ENCODE data around the gene USP48.
A peak's percentile ranks its signal among the peaks of the same experiment; 100 is the strongest.

Gene USP48

DNA sequence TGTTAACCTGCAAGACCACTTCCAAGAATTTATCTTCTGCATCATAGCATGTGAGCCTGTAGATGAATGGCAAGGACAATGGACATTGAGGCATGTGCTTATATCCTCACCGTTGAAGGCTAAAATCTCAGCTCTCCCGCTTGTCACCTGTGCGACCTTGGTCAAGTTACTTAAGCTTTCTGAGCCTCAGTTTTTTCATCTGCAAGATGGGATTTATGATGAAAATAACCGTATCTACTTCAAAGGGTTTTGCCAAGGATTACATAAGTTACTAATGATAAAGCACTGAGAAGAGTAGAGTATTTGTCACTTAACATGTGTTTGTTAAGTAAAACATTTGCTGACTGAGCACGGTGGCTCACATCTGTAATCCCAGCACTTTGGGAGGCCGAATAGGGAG lies 128.7 kb downstream of the USP48 start:
- DNase-seq (ENCODE audit: low read depth in 2 of 2), result no peak

- DNase-seq (ENCODE audit: low read depth in 2 of 2), result no peak
These were observed 129.2 kb downstream of the USP48 start for GRCh38 chr1:21653744-21654100.

DNA sequence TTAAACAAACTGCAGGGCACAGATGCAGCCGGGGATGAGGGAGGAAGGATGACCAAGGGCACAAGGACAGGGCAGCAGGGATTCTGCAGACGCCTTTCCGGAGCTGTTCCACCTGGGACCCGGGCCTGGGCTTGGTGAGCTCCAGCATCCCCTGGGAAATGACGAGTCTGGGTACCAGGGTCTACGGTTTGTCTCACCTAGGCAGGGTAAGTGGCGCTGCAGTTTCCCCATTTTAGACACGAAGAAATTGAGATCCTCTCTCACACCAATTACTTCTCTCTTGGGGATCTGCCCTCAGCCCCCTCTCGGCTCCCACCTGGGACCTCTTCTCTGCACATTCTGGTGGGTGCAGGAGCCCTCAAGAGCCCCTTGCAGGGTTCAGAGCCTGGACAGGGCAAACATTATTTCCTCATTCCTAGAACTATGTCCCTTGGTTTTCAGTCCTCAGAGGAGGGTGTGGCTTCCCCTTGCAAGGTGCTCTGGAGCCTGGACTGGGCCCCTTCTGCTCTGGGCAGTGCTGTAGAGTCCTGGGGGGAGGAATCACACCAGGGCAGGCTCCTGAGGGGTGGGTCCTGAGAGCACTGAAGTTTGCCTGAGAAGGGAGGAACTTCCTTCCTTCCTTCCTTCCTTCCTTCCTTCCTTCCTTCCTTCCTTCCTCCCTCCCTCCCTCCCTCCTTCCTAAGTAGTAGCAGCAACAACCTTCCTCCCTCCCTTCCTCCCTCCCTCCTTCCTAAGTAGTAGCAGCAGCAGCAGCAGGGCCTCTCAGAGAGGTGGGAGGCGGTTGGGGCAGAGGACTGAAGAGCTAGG lies 129.8 kb downstream of the USP48 start:
- no peak for DNase-seq (ENCODE audit: low read depth in 2 of 2)

DNA sequence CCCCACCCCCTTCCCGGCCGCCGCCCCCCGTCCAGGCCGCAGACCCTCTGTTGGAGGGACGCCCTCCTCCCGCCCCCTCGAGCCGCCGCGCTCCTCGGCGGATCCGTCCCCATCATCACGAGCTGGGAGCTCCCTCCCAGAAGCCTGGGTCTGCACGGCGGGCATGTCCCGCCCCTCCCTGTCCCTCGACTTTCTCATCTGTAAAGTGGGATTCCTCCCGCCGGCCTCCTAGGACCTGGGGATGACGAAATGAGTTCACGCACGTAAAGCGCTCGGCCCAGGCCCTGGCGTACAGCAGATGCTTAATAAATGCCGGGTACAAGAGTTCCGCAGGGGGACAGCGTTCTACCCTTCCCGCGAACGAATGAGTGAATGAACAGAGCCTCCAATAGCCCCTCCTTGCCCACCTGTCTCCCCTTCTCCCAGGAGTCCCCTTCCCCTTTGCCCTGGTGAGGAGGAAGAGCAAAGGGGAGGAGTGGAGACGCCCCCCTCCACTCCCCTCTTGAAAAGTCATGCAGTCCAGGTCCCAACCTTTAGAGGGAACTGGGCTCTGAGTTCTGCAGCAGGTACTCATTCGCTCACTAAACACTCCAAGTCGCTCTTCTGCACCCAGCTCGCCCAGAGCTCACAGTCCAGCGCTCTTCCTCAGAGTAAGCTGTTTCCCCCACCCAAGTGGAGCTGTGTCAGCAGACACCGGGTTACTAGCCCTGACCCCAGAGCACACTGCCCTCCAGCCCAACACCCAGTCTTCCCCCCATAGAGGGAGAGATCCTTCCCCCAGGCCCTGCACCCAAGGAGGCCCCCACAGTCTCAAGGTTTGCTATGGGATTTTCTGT lies 130.6 kb downstream of the USP48 start:
- no peak for DNase-seq (ENCODE audit: low read depth in 2 of 2)

DNA sequence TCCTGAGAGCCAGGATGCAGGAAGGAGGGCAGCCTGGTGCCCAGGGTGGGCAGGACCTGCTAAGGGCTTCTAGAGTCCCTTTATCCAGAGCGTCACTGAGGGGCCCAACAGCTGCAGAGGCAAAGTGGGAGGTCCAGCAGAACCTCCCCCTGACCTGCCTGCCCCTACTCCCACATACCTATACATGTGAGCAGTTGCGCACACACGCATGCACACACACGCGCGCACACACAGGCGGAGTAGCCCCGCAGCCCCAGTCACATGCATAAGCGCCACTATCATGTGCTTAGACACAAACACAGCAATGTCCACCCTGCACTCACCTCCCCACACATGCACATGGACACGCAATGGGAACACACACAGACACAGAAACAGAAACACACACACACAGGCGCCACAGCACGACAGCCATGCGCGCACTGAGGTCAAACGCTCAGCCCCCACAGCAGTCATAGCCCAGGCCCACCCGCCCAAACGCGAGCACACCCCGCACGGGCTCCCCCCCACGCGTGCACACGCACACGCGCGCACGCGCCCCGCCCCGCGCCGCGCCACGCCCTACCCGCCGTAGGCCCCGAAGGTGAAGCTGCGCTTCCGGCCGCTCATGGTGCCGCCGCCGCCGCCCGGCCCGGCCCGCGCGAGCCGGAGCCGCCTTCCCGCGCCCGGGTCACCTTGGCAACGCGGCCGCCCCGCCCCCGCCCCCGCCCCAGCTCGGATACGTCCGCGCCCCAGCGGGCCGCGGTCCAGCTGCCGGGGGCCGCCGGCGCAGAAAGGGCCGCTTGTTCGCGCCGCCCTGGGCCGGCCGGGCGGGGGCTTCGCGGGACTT lies 131.5 kb downstream of the USP48 start:
- peak in 1 of 2 donors; percentile 29 for DNase-seq (ENCODE audit: low read depth in 2 of 2)

- no peak for DNase-seq (ENCODE audit: low read depth in 2 of 2)
These were observed 132.5 kb downstream of the USP48 start for GRCh38 chr1:21650400-21650799.

DNA sequence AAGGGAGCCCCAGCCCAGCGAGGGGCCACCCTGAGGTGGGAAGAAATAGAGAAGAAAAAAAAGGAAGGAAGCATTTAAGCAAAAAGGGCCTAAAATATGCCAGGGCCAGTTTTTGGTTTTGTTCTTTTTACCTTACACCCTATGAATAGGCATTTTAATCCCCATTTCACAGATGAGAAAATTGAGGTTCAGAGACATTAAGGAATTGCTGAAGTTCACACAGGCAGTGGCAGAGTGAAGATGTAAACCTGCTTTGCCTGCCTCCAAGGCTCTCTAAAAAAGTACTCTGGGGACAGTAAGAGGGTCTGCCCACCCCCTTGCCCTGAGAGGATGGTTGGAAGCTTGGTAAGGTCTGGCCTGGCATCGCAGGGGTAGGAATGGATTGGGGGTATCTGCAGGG lies 133.6 kb downstream of the USP48 start:
- no peak for DNase-seq (ENCODE audit: low read depth in 2 of 2)

GRCh38 chr1:21648791-21649190 lies 134.2 kb downstream of the USP48 start:
- DNase-seq (ENCODE audit: low read depth in 2 of 2), result no peak

DNA sequence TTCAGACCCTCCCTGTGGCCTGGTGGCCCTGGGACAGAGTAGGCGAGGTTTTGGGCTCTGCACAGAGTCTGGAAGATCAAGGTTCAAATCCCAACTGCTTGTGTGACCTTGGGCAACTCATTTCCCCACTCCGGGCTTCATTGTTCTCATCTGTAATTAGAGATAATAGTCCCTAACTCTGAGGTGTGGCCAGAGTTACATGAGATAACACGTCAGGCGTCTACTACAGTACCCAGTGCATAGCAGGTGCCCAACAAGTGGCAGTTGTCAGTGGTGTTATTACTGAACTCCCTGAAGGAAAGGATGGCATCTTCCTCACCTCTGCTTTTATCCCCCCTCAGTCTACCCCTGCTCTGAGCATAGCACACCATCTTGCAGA lies 134.6 kb downstream of the USP48 start:
- DNase-seq (ENCODE audit: low read depth in 2 of 2), result no peak

DNA sequence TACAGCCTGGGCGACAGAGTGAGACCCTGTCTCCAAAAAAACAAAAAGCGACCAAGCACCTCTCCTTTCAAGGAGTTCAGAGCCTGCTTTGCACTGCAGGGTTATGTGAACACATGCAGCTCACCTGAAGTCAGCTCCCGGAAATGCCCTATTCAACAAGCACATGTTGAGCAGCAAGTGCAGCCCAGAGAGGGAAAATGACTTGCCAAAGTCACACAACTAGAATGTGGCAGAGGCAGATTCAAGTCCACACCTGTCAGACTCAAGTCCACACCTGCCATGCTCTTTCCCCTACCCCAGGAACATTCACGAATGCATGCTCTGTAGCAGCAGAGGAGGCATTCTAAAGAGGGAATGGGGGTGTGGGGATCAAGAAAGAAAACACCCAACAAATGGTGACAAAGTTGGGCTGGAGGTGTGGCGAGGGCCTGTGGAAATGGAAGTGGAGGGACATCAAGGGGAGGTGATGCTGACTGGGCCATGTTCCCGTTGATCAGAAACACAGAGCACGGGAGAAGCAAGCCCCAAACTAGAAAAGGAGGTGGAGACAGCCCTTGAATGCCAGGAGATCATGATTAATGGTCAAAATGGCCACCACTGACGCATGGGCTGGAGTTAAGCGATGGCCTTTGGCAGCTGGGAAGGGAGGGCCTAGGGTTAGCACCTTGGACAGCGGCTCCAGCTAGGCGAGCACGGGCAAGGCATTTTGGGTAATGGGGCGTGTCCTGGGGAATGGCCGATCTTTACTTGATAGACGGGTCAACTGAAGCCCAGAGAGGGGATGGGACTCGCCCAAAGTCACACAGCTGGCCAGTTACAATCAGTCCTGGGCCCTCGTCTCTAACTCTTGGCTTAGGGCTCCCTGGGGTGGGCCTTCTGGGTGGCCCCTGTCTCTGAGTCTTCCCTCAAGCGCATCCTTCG lies 135.3 kb downstream of the USP48 start:
- DNase-seq (ENCODE audit: low read depth in 2 of 2), result peak; percentile 32 to 53

DNA sequence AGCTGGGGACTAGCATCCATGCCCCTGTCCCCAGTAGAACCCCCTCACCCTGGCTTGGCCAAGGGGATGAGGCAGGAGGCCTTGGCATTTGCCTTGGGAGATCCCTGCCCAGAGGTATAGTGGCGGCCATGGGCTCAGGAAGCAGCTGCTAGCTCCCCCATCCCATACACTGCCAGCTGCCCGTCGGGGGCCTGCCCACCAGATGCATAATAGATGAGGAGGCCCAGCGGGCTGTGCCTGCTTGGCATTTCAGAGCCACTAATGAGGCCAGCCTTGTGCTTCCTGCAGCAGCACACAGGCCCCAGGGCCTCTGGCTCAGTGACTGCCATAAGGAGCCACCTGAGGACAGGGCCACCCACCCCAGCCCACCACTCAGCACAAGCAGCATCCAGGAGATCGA lies 137.4 kb downstream of the USP48 start:
- no peak for DNase-seq (ENCODE audit: low read depth in 2 of 2)

- no peak for DNase-seq (ENCODE audit: low read depth in 2 of 2)
These were observed 138.0 kb downstream of the USP48 start for GRCh38 chr1:21644906-21645305.

DNA sequence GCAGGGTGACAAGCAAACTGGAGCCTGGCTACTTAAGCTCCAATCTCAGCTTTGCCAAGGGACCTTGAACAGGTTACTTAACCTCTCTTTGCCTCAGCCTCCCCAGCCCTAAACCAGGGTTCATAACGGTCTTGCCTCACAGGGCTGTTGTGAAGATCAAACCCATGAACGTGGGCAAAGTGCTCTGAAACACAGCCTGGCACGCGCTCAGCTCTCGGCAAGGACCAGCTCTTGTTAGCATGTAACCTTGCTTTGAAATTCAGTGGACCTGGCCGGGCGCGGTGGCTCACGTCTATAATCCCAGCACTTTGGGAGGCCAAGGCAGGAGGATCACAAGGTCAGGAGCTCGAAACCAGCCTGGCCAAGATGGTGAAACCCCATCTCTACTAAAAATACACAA lies 138.6 kb downstream of the USP48 start:
- DNase-seq (ENCODE audit: low read depth in 2 of 2), result no peak

GRCh38 chr1:21643624-21644023 lies 139.3 kb downstream of the USP48 start:
- no peak for DNase-seq (ENCODE audit: low read depth in 2 of 2)

- DNase-seq (ENCODE audit: low read depth in 2 of 2), result no peak
These were observed 140.8 kb downstream of the USP48 start for GRCh38 chr1:21641967-21642739.

DNA sequence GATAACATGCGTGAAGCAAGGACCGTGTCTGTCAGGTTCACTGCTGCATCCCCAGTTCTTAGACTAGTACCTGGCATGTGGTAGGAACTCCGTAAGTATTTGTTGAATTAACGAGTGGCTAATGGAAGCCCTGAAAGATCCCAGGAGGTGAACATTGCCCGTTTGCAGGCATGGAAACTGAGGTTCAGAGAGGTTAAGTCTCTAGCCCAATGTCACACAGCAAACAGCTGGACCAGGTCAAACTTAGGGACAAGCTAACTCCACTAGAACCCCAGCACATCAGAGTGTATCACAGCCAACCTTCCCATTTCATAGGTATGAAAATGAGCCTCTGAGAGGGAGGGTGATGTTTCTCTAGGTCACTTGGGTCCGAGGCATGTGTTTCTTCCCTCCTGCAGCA lies 141.4 kb downstream of the USP48 start:
- no peak for DNase-seq (ENCODE audit: low read depth in 2 of 2)

- DNase-seq (ENCODE audit: low read depth in 2 of 2), result no peak
These were observed 141.9 kb downstream of the USP48 start for GRCh38 chr1:21641076-21641475.

- DNase-seq (ENCODE audit: low read depth in 2 of 2), result no peak
These were observed 142.3 kb downstream of the USP48 start for GRCh38 chr1:21640653-21641052.

- no peak for DNase-seq (ENCODE audit: low read depth in 2 of 2)
These were observed 143.3 kb downstream of the USP48 start for GRCh38 chr1:21639594-21640041.
